GM19395 (cell line): ENCODE data around the gene CLIP2.
"Not testable (repeated sequence)": the region's sequence is repeated elsewhere in the genome, so short reads cannot be mapped to it uniquely, and the experiment has no call there.

ENCODE experiments used
- ATAC-seq: cut with Tn5 transposase; IDR thresholded peaks from one replicate; pipeline ENCODE4 v1.9.1; 2021; ENCODE audit warnings: mild to moderate bottlenecking, moderate library complexity; ENCODE audit not compliant: unreplicated experiment

Gene CLIP2

GRCh38 chr7:74289018-74289658 lies at the start of gene CLIP2:
Gene CLIP2 (plus strand): TSS chr7:74289407. CDS start chr7:74317547, 28,140 bp downstream.
- peak; percentile 40 for ATAC-seq

GRCh38 chr7:74240482-74240881 lies 48.7 kb upstream of the CLIP2 start:
- ATAC-seq = no peak

- ATAC-seq = no peak
Measured at GRCh38 chr7:74242122-74242443, 47.1 kb upstream of the CLIP2 start.

GRCh38 chr7:74246497-74246896 lies 42.7 kb upstream of the CLIP2 start:
- ATAC-seq = no peak

GRCh38 chr7:74248156-74248555 lies 41.1 kb upstream of the CLIP2 start:
- ATAC-seq = no peak

- not testable (repeated sequence) for ATAC-seq
Measured at GRCh38 chr7:74249058-74249457, 40.1 kb upstream of the CLIP2 start.

GRCh38 chr7:74252893-74253292 lies 36.3 kb upstream of the CLIP2 start:
- ATAC-seq = no peak

GRCh38 chr7:74253331-74253730 lies 35.9 kb upstream of the CLIP2 start:
- no peak for ATAC-seq

- peak; percentile 7 for ATAC-seq
Measured at GRCh38 chr7:74253835-74254128, 35.4 kb upstream of the CLIP2 start.

- ATAC-seq = peak; percentile 89
Measured at GRCh38 chr7:74254129-74254857, 34.9 kb upstream of the CLIP2 start, which contains the start of gene RFC2. Gene RFC2 (minus strand): TSS chr7:74254399. CDS start chr7:74254383, 16 bp downstream.

- ATAC-seq = no peak
Measured at GRCh38 chr7:74254858-74255379, 34.3 kb upstream of the CLIP2 start.

- ATAC-seq = not testable (repeated sequence)
Measured at GRCh38 chr7:74255461-74255860, 33.7 kb upstream of the CLIP2 start.

- ATAC-seq = no peak
Measured at GRCh38 chr7:74256491-74257408, 32.5 kb upstream of the CLIP2 start.

- ATAC-seq = no peak
Measured at GRCh38 chr7:74258639-74259038, 30.6 kb upstream of the CLIP2 start.

GRCh38 chr7:74262639-74263398 lies 26.4 kb upstream of the CLIP2 start:
- ATAC-seq = no peak

GRCh38 chr7:74263399-74264120 lies 25.6 kb upstream of the CLIP2 start:
- no peak for ATAC-seq

GRCh38 chr7:74266191-74266963 lies 22.8 kb upstream of the CLIP2 start:
- ATAC-seq = no peak

- ATAC-seq = no peak
Measured at GRCh38 chr7:74267756-74268565, 21.2 kb upstream of the CLIP2 start.
